GM18511 (cell line): ENCODE results near the gene SDHAF1.

Experiments
- ATAC-seq: cut with Tn5 transposase; IDR thresholded peaks from one replicate; pipeline ENCODE4 v1.9.1; 2021; ENCODE audit warnings: mild to moderate bottlenecking, moderate library complexity; ENCODE audit not compliant: unreplicated experiment

SDHAF1 gene

GRCh38 chr19:35986664-35987570 is 8.1 kb upstream of the SDHAF1 start:
- no peak for ATAC-seq

- no peak for ATAC-seq
Observed at GRCh38 chr19:35987571-35987896, 7.5 kb upstream of the SDHAF1 start.

- ATAC-seq: no peak
Observed at GRCh38 chr19:35988824-35989223, 6.2 kb upstream of the SDHAF1 start.

- ATAC-seq: no peak
Observed at GRCh38 chr19:35990156-35990555, 4.8 kb upstream of the SDHAF1 start.

- no peak for ATAC-seq
Observed at GRCh38 chr19:35990771-35991730, 3.9 kb upstream of the SDHAF1 start.

- no peak for ATAC-seq
Observed at GRCh38 chr19:35991731-35992450, 3.1 kb upstream of the SDHAF1 start.

GRCh38 chr19:35992907-35993765 is 1.9 kb upstream of the SDHAF1 start:
- ATAC-seq: no peak

- no peak for ATAC-seq
Observed at GRCh38 chr19:35993923-35994598, 927 bp upstream of the SDHAF1 start.

- ATAC-seq: no peak
Observed at GRCh38 chr19:35996777-35997176, 1.8 kb downstream of the SDHAF1 start.

GRCh38 chr19:36001605-36002004 is 6.6 kb downstream of the SDHAF1 start:
- no peak for ATAC-seq

GRCh38 chr19:36003284-36003683 is 8.3 kb downstream of the SDHAF1 start:
- no peak for ATAC-seq

- ATAC-seq: no peak
Observed at GRCh38 chr19:36006955-36007354, 12.0 kb downstream of the SDHAF1 start.

- ATAC-seq: no peak
Observed at GRCh38 chr19:36008336-36008978, 13.5 kb downstream of the SDHAF1 start, which contains the start of gene SYNE4. Gene SYNE4 (minus strand): TSS chr19:36008813. CDS start chr19:36008681, 132 bp downstream.

GRCh38 chr19:36009220-36009619 is 14.2 kb downstream of the SDHAF1 start:
- ATAC-seq: no peak

GRCh38 chr19:36009633-36010379 is 14.8 kb downstream of the SDHAF1 start:
- ATAC-seq: no peak

GRCh38 chr19:36010402-36010801 is 15.4 kb downstream of the SDHAF1 start:
- no peak for ATAC-seq

GRCh38 chr19:36013280-36014011 is 18.5 kb downstream of the SDHAF1 start:
- no peak for ATAC-seq
